Left ventricle myocardium inferior (tissue), 1 donor: Measurements from ENCODE around the gene EID1. TPM values are rescaled to one million over a fixed set of nuclear protein-coding genes. Genes with fewer than 3 reads are reported as not detected.

Experiments used
- DNase-seq: peaks from one replicate; pipeline ENCODE4 v3.0.0-alpha.2; 2020
- H3K27ac ChIP-seq: fragments of 200-600 bp; replicated peaks from 2 replicates; pipeline ENCODE4 v1.8.0; 2021
- H3K27me3 ChIP-seq: fragments of 200-600 bp; 2 replicates; pipeline ENCODE4 v1.8.0; 2021; ENCODE audit warnings: low read depth
- H3K36me3 ChIP-seq: fragments of 200-600 bp; 2 replicates; pipeline ENCODE4 v1.8.0; 2021
- H3K4me1 ChIP-seq: fragments of 200-600 bp; 2 replicates; pipeline ENCODE4 v1.8.0; 2021
- H3K4me3 ChIP-seq: fragments of 200-600 bp; 2 replicates; pipeline ENCODE4 v1.8.0; 2021; ENCODE audit warnings: mild to moderate bottlenecking, moderate library complexity
- H3K9me3 ChIP-seq: fragments of 200-600 bp; replicated peaks from 2 replicates; pipeline ENCODE4 v1.8.0; 2021
- intact Hi-C: fragments of 100-400 bp; cut with micrococcal nuclease; formaldehyde crosslinking; loops from one replicate; pipeline ENCODE4 v1.11.0; 2022
- total RNA-seq: library from RNA; stranded (reverse); fragmentation: NEBNext Ultra II Directional; extraction: Animal tissue kit (Norgen Biotek cat#: 25700); gene quantifications from one replicate; pipeline ENCODE4 v1.2.1, GENCODE V29; 2021
- TF ChIP-seq, protein P1 (sequence below): fragments of 200-600 bp; IDR thresholded peaks from 2 replicates; pipeline ENCODE4 v1.8.0; 2021; ENCODE audit warnings: antibody characterized with exemption, mild to moderate bottlenecking, borderline replicate concordance
- donor health status: DM: no; HTN: yes; CAD: no; lungs with severe emphysema.

The EID1 gene
- total RNA-seq, 1 donor from 2014 or later = 227 TPM

DNA sequence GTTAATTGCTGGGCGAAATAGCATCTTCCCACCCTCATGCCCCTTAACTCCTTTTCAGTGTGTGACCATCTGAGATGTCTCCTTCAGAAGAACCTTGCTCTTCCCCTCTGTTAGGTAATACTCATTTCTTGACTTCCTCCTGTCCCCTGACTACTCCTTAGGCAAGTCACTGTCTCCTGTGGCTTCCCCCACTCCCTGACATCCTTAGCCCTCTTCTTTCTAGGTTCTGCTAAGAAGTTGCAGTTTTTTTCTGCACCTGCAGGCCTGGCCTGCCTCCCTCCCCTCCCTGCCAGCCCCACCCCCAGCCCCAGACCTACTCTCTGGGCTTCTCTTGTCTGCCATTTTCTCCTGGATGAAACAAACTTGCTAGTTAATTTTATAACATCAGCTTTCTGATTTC lies 15.2 kb upstream of the EID1 start:
- no peaks in the 10 kb centered on the region for H3K4me1 ChIP-seq
- TF ChIP-seq, protein P1, sequence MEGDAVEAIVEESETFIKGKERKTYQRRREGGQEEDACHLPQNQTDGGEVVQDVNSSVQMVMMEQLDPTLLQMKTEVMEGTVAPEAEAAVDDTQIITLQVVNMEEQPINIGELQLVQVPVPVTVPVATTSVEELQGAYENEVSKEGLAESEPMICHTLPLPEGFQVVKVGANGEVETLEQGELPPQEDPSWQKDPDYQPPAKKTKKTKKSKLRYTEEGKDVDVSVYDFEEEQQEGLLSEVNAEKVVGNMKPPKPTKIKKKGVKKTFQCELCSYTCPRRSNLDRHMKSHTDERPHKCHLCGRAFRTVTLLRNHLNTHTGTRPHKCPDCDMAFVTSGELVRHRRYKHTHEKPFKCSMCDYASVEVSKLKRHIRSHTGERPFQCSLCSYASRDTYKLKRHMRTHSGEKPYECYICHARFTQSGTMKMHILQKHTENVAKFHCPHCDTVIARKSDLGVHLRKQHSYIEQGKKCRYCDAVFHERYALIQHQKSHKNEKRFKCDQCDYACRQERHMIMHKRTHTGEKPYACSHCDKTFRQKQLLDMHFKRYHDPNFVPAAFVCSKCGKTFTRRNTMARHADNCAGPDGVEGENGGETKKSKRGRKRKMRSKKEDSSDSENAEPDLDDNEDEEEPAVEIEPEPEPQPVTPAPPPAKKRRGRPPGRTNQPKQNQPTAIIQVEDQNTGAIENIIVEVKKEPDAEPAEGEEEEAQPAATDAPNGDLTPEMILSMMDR = no peak
- H3K9me3 ChIP-seq = no peaks in the 10 kb centered on the region
- H3K27me3 ChIP-seq = no peaks in the 10 kb centered on the region
- intact Hi-C loops = loop anchor here (5.0 to 10.0 kb wide), 2 partner anchors 282 to 560 kb away; partner anchors contain the start of gene FGF7
- DNase-seq = no peak
- no peaks in the 10 kb centered on the region for H3K36me3 ChIP-seq
- H3K27ac ChIP-seq = no peak overlapping the region
- H3K4me3 ChIP-seq = no peak overlapping the region

DNA sequence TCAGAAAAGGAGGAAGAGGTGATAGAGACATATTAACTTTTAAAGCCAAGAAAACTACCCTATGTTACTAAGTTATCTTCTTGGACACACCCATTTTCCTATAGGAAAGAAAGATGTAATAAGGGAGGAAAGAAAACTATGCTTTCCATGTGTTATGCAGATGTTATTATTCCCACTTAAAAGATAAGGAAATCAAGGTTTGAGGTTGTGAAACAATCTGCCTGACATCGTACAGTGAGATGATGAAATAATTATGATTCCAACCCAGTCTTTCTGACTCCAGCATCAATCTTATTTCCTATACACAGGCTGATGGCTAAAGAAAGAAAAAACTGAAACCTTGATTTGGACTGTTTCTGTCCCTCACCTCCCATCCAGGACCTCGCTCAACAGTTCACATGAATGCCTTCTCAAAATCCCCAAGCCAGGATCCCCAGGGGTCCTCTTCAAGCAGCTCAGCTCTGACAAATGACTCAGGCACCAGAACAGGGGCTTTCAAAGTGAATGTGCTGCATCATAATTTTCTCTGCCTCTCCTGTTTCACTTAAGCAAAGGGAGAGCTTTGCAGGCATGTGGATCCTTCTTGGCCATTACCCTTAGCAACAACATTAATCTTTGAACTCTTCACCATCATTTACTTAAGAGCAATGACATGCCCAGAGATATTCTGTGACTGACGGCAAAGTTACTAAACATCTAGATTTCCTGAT lies 12.4 kb upstream of the EID1 start:
- H3K9me3 ChIP-seq = no peaks in the 10 kb centered on the region
- intact Hi-C loops = loop anchor here (10.0 kb wide), 1 partner anchor 279 kb away; no protein-coding TSS in a partner anchor
- H3K27ac ChIP-seq = no peak overlapping the region
- no peak overlapping the region for H3K4me3 ChIP-seq
- no peak for DNase-seq
- TF ChIP-seq, protein P1 = no peak
- H3K27me3 ChIP-seq = no peaks in the 10 kb centered on the region
- no peaks in the 10 kb centered on the region for H3K4me1 ChIP-seq
- H3K36me3 ChIP-seq = no peaks in the 10 kb centered on the region

DNA sequence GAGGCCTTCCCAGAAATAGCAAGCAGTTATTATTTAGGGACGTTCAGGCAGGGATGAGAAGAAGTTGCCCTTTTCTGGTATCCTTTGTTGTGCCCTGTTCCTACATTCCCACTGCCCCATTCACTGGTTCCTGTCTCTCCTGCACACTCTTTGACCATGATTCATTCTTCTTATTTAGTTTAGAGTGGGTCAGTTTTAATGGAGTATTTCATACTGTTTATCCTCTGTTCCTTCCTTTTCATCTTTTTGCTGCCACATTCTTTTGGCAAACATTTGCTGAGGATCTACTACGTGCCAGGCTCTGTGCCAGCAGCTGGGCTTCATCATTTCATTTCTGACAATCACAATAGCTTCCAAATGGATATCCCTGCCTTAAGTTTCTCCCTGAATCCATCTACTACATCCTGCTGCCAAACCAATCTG lies 11.8 kb upstream of the EID1 start:
- intact Hi-C loops = loop anchor here (10.0 kb wide), 1 partner anchor 279 kb away; no protein-coding TSS in a partner anchor
- TF ChIP-seq, protein P1 = no peak
- Histone ChIP-seq H3K4me1 (no peaks in the 10 kb centered on the region), H3K27ac (no peak overlapping the region), H3K9me3 (no peaks in the 10 kb centered on the region), H3K27me3 (no peaks in the 10 kb centered on the region), H3K4me3 (no peak overlapping the region), H3K36me3 (no peaks in the 10 kb centered on the region)
- no peak for DNase-seq

DNA sequence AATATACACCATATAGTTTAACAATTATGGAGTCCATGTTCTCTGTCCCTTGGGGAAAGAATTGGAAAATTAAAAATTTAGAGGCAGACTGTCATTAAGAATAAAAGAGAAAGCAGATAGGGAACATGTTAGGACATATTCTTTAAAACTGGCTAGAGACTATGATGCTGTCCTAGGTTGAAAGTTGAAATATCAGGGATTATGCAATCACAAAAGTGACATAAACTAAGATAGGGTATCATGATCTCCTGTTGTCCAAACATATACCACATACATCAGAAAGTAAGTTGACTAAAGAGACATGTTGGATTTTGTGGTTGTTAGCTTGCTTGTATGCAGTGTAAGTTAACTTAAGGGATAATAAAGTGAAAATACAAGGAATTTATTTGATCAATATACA lies 9.9 kb upstream of the EID1 start:
- TF ChIP-seq, protein P1 = no peak
- Histone ChIP-seq H3K27me3 (no peaks in the 10 kb centered on the region), H3K36me3 (no peaks in the 10 kb centered on the region), H3K4me1 (no peaks in the 10 kb centered on the region), H3K4me3 (no peak overlapping the region), H3K9me3 (no peaks in the 10 kb centered on the region), H3K27ac (no peak overlapping the region)
- intact Hi-C loops = loop anchor here (10.0 kb wide), 1 partner anchor 277 kb away; no protein-coding TSS in a partner anchor
- no peak for DNase-seq

DNA sequence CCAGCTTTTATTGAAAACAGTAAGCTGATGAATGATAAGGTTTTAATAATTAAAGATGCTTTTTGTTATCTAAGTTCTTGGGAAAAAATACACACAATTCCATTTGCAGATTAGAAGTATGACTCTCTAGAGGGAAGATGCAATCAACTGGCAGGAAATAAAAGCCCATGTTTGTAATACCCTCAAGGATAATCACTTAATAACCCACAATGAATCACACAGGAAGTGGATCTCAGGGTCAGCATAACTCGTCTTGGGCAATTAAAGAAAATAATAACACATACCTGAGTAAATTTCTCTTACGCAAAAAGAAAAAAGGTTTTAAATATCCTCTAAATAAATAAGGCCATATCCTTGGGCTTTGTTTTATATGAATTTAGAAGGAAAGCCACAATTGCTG lies 9.4 kb upstream of the EID1 start:
- Histone ChIP-seq H3K9me3 (no peaks in the 10 kb centered on the region), H3K4me1 (no peaks in the 10 kb centered on the region), H3K4me3 (no peak overlapping the region), H3K27me3 (no peaks in the 10 kb centered on the region), H3K27ac (no peak overlapping the region), H3K36me3 (no peaks in the 10 kb centered on the region)
- intact Hi-C loops = loop anchor here (10.0 kb wide), 1 partner anchor 276 kb away; no protein-coding TSS in a partner anchor
- DNase-seq = no peak
- TF ChIP-seq, protein P1 = no peak
